DMS153 (cell line): ENCODE data around the gene MAP3K20.
"Not testable (repeated sequence)": the region's sequence is repeated elsewhere in the genome, so short reads cannot be mapped to it uniquely, and the experiment has no call there.

Source experiments
- DNase-seq: peaks from one replicate; lab custom pipeline; 2025; lab: John Stamatoyannopoulos, UW

MAP3K20 gene

DNA sequence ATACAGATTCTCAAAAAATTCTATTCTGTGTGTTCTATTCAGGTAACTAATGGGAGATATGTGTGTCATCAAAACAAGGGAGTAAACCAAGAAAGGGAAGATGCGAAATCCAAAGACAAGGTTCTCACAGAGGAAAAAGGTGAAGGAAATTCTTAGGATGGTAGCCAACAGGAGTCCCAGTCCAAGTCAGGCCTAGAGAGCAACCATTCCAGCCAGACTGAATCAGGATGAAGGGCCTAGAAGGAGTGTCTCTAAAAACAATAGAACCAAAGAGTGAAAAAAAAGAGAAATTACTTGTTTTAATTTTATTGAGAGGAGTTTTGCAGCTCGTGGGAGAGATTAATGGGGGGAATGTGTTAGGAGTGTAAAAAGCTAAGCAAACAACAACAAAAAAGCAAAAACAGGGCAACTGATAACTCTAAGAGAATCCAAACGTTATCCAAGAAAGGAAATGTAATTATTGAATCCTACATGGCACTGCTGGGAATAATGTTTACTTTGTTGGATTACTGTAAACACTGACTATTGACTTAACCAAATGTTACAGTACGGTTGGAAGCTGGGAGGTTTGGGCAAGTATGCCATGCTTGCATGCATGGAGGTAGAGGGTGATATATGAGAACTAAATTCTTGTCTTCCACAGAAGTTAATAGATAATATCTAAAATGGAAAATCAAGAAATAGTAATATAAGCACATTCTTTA, 12.3 kb downstream of the MAP3K20 start:
- no peak for DNase-seq

- no peak for DNase-seq
Measured at GRCh38 chr2:173090276-173090877, 14.7 kb downstream of the MAP3K20 start.

DNA sequence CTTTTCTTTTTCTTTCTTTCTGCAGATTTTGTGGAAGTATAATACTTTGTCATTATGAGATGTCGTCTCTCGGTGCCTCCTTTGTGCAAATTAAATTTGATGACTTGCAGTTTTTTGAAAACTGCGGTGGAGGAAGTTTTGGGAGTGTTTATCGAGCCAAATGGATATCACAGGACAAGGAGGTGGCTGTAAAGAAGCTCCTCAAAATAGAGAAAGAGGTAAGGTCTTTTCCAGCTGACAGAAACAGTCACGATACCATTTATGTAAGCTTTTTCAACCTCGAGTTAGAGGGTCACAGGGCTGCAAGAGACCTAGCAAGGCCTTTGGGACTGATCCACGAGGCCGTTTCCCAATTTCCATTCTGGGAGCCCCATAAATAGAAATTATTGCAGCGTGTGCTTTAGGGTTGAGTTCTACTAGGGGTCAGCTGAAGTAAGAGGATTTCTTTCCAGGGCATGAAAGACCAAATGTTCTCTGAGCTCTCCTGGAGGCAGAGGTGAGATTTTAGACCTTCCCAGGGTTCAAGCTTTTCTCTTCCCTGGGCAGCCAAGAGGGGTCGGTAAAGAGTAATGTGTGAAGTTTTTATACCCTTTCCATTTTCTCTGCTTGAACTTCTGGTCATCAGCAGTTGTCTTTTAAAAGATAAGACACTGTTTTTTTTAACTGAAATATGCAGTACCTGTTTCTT, 15.5 kb downstream of the MAP3K20 start:
- no peak for DNase-seq

- no peak for DNase-seq
Measured at GRCh38 chr2:173091910-173092309, 16.3 kb downstream of the MAP3K20 start.

DNA sequence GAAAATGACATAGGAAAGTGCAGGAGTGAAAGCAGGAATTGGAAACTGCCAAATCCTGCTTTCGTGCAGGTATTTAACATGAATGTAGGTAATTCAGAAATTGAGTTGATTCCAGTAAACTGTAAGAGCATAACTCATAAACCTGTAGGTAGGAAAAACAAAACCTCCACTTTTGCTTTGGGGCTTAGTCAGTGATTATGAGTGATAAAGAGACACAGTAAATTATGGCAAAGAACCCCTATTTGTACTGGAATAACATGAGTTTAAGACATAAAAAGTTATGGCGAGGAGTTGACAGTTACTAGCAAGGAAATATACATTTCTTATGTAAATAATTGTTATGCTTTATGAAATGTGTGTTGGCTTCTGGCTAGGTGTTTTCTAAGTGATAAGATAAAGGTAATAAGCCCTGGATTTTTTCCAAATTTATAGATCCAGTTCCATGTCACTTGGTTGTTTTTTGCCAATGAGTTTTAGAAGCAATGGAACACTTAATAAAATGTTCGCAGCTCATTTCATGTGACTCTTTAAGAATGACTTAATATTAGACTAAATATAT, 17.3 kb downstream of the MAP3K20 start:
- no peak for DNase-seq

- DNase-seq = not testable (repeated sequence)
Measured at GRCh38 chr2:173093617-173094016, 18.0 kb downstream of the MAP3K20 start.

- DNase-seq = no peak
Measured at GRCh38 chr2:173094731-173095130, 19.1 kb downstream of the MAP3K20 start.

DNA sequence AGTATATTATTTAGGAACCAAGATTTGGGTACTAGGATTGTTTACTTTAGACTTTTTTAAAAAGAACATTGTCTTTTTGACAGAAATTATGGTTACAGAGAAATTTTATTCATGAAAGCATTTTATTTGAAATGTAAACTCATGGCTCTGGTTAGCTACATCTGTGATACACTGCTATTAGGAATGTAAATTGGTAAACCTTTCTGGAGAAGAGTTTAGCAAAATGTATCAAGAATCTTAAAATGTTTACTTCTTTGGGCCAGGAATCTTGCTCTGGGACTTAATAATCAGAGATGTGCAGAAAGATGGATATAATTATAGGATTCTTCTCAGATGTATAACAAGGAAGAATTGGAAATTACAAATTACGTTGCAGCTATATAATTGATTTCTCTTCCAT, 19.7 kb downstream of the MAP3K20 start:
- DNase-seq = no peak

GRCh38 chr2:173099271-173099670, 23.6 kb downstream of the MAP3K20 start:
- no peak for DNase-seq

GRCh38 chr2:173099804-173100203, 24.2 kb downstream of the MAP3K20 start:
- DNase-seq = no peak

- DNase-seq = no peak
Measured at GRCh38 chr2:173101687-173102086, 26.0 kb downstream of the MAP3K20 start.

DNA sequence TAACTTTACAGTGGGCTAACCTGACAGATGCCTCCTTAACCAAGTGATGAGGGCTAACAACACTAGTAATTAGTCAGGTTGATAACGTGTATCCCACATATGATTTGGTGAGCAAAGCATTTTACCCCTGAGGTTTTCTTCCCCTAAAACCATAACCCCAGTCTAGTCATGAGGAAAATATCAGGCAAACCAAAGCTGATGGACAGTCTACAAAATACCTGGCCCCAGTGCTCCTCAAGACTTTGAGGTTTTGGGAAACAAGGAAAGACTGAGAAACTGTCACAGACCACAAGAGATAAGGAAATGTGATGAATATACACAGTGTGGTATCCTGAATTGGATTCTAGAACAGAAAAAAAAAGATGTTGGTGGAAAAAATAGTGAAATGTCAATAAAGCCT, 28.5 kb downstream of the MAP3K20 start:
- DNase-seq = no peak

DNA sequence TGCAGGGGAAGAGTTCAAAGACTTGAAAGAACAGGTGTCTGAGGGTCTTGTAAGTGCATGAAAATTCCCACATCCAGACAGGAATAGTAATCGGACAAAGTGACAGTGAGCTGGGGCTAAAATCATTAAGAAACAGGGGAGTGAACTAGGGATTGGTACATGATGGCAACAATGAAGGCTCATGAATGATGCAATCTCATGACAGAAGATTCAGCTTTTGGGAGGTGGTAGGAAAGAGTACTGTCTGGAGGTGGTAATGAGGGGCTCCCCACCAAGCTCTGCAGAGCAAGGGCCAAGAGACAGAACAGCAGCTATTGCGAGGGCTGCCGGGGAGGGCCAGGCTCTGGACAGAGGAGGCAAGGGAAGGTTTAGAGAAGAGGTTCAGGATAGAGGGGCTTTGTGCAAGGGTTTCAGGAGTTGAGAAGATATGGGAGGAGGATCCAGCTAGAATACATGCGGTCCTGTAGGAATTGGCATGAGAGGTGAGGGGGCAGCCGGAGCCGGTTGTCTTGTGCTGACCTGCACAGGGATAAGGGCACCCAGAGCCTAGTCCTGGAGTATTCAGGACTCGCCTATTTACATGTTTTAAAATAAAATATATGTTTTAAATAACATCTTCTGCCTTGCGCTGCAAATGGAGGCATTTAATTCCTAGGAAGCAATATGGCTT, 31.4 kb downstream of the MAP3K20 start:
- no peak for DNase-seq

GRCh38 chr2:173107629-173108022, 32.0 kb downstream of the MAP3K20 start:
- DNase-seq = no peak

DNA sequence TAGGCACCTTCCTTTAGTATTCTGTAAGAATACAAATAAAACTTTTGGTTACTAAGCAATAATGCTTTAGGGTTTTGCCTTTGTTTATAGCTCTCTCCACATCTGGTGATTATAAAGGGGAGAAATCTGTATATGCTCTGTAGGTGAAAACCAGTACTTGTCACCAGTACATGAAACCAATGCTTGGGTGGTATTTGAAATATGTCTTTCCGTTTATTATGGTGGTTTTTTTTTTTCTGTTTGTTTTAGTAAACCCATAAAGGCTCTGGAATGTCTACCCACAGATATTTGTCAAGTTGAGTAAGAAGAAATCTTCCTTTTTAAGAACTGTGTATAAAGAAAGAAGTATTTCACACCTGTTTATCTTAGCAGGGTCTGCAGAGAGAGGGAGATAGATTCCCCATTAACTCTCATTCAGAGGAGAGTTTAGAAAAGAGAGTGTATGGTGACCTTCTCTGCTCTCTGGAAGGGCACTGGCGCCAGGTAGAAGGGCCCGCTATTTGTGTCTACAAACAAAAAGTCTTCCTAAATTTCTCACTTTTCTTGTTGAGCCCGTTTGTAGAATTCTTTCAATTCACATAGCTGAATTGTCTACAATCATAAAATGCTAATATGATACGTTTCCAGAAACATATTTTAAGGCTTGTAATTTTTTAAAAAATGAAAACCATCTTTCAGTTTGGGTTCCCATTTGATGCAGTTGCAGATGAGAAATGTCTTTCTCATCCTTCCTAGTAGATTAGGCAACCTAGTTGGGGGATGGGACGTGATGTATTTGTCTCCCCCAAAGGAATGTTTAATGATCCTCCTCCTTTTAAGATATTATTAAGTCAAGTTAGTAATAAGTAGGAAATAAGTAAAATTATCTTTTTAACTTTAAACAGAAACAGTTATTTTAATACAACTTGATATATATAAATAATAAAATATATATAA, 33.9 kb downstream of the MAP3K20 start:
- DNase-seq = no peak

DNA sequence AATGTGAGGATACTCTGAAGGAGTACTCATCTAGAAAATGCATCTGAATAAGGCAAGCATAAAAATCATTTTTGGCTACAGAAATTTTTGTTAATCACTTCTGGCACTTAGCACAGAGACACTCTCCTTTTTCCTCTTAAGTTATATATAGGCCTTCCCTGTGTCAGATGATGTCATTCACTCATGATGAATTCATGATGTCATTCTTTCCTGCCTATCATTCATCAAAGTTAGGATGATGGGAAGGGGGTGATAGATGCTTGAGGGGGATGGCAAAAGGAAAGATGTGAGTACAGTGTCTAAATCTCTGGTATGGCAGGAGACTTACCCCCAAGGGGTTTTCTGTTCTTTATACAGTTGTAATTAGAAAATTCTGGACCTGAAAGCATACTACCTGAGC, 42.0 kb downstream of the MAP3K20 start:
- DNase-seq = no peak

DNA sequence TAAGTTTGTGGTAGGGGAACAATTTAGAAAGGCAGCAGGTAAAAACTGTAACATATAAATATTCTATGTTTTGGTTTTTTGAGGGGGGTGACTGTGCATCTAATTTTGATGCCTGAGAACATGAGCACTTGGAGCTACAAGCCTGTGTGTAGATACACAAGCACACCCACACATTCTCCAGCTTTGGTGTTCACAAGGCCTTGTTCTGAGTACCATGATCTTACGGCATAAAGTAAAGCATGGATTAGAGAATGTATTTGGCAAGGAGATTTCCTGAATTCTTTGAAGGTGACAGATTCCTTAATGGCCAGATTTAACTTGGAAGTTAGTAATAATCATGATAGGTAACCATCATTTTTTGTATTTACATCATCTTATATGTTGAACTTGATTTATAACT, 42.7 kb downstream of the MAP3K20 start:
- DNase-seq = no peak

- peak; percentile 64 for DNase-seq
Measured at GRCh38 chr2:173119069-173119807, 43.6 kb downstream of the MAP3K20 start.

DNA sequence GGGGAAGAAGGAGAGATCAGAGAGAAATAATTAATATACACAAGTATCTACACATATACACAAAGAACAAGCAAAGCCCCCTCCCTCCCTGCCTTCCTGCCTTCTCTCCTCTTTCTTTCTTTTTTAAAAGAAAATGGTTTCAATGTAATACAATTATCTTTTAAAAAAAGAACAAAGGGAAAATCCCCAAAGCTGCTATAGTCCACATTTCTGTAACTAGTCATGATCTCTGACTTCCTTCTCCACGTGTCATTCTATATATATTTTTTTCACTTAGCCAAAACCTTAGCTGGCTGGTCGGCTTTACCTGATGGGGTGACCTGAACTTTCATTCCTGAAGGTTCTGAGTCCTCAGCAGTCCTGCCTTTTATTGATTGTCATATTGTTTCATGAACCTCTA, 44.3 kb downstream of the MAP3K20 start:
- no peak for DNase-seq

- DNase-seq = no peak
Measured at GRCh38 chr2:173122936-173123335, 47.3 kb downstream of the MAP3K20 start.

GRCh38 chr2:173124441-173124840, 48.8 kb downstream of the MAP3K20 start:
- peak; percentile 29 for DNase-seq
